C1 segment of cervical spinal cord (tissue), 14 donors: Measurements from ENCODE around the gene MRPL28.
"Not testable (repeated sequence)": the region's sequence is repeated elsewhere in the genome, so short reads cannot be mapped to it uniquely, and the experiment has no call there.

ENCODE experiments used
- DNase-seq, 14 donors: peaks; one replicate each; lab custom pipeline; 2025; lab: John Stamatoyannopoulos, UW

Gene MRPL28

DNA sequence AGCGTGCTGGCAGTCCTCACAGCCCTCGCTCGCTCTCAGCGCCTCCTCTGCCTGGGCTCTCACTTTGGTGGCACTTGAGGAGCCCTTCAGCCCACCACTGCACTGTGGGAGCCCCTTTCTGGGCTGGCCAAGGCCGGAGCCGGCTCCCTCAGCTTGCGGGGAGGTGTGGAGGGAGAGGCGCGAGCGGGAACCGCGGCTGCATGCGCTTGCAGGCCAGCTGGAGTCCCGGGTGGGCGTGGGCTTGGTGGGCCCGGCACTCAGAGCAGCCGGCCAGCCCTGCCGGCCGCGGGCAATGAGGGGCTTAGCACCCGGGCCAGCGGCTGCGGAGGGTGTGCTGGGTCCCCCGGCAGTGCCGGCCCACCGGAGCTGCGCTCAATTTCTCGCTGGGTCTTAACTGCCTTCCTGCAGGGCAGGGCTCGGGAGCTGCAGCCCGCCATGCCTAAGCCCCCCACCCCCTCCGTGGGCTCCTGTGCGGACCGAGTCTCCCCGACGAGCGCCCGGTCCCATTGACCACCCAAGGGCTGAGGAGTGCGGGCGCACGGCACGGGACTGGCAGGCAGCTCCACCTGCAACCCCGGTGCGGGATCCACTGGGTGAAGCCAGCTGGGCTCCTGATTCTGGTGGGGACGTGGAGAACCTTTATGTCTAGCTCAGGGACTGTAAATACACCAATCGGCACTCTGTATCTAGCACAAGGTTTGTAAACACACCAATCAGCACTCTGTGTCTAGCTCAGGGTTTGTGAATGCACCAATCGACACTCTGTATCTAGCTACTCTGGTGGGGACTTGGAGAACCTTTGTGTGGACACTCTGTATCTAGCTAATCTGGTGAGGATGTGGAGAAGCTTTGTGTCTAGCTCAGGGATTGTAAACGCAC lies 29.0 kb downstream of the MRPL28 start:
- DNase-seq, result not testable (repeated sequence)

DNA sequence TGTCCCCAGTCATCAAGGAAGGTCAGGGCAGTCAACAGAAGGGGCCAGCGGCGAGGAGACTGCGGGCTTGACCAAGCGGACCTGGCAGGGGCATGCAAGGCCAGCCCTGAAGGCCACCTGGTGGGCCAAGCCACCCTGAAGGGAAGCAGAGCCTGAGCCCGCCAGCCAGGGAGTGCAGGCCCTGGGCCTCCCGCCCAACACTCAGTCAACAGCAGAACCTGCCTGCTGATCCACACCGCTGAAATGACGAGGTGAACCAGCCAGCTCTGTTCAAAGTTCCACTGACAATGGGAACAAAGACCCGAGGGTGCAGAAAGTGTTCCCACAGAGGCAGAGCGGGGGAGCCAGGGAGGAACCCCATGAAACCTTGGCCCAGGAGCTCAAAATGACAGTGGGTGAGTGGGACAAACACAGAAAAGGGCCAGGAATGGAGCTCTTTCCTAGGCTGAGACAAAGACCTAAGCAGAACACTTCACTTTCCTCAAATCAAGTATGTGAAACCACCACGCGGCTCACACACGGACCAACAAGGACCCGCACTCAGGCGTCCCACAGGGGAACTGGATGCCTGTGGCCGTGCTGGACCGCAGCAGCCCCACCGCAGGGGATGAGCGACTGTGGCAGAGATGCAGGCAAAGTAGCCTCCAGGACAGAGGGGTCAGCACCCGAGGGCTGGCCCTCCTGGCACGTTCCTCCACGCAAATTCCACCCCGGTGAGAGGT lies 29.8 kb downstream of the MRPL28 start:
- no peak for DNase-seq

DNA sequence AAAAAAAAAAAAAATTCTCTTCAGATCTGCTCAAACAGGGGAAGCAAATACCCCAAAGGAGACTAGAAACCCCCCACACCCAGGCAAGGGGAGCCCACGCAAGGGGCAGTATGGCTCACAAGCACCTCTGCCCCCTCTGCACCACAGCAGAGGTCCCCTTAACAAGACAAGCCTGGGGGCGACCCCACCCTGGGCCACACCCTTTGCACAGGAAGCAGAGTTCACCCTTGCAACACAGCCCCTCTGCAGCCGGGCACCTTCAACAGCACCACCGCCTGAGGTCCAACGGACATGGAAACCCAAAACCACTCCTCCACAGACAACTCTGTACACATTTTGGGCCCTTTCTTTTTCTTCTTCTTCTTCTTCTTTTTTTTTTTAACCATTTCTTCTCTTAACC lies 30.7 kb downstream of the MRPL28 start:
- no peak for DNase-seq

DNA sequence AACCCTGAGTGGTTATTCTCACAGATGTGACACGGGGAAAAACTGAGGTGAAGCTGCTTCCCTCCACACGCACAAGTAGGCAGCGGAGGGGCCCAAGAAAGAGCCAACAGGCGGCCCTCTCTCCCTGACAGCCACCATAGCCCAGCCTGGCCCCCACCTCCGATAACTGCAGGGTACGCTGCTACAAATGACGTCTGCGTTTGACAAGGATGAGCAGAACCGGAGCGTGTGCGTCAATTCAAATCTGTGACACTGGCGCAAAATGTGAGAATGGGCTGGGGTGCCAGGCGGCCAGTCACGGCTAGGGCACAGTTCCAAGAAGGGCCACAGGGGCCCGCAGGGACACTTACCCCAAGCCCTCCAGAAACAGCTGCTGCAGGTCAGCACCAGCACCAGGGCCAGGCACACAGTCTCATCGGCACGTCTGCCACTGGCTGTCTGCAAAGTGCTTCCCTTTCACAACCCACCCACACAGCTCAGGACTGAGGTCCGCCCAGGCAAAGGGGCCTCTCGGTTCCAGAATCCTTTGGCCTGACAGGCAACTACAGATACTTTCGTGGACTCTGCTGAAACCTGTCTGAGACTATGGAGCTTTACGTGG lies 32.3 kb downstream of the MRPL28 start:
- peak in 1 of 14 donors; percentile 71 for DNase-seq

DNA sequence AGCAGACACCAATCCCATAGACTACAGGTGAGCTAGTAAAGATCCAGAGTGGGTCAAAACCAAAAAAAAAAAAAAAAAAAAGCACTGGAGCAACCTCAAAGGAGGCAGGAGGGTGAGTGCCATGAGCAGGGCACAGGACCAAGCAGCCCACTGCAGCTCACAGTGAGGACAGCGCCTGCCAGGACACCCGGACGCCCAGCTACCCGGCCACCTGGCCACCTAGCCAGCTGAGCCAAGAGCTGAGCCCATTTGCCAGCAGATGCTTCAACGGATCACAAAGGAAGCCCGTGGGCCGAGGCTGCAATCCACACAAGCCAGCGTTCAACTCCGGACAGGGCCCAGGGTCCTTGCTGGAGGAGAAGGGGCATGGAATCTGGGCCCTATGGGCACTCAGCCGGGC lies 32.9 kb downstream of the MRPL28 start:
- peak in 2 of 14 donors; percentile 16 to 87 for DNase-seq

DNA sequence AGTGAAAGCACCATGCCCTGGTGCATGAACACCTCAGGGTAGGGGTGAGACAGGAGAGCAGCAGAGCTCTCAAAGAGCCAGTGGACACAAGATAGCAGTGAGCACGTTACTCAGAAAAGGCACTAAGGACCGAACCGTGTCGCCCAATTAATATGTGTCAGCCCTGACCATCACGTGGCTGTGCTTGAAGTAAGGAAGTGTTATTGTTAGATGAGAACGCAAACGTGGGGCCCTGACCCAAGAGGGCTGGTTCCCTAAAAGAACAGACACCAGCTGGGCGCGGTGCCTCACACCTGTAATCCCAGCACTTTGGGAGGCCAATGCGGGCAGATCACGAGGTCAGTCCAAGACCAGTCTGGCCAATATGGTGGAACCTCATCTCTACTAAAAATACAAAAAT lies 34.1 kb downstream of the MRPL28 start:
- DNase-seq, result no peak

DNA sequence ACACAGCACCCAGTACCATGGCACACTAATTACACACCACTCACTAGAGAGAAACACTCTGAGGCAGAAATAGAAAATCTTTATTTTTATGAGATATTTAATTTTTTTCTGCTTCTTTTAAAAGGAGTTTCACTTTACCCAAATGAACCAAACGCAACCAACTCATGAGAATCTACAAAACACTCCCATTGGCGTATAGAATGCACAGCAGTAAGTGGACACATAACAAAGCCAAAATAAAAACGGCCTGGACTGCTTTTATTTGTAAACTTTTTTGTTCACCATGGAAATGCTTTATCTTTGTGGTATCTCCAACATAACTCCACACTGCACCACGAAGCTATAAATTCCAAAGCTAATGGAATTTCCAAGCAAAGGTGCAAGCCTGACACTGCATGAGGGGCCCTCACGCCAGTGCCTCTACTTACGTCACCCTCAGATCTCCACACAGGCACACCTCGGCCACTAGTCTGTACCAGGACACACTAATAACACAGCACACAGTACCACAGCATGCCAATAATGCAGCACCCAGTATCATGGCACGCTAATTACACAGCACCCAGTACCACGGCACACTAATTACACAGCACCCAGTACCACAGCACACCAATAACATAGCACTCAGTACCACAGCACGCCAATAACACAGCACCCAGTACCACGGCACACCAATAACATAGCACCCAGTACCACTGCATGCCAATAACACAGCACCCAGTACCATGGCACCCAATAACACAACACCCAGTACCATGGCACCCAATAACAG lies 35.3 kb downstream of the MRPL28 start:
- not testable (repeated sequence) for DNase-seq

DNA sequence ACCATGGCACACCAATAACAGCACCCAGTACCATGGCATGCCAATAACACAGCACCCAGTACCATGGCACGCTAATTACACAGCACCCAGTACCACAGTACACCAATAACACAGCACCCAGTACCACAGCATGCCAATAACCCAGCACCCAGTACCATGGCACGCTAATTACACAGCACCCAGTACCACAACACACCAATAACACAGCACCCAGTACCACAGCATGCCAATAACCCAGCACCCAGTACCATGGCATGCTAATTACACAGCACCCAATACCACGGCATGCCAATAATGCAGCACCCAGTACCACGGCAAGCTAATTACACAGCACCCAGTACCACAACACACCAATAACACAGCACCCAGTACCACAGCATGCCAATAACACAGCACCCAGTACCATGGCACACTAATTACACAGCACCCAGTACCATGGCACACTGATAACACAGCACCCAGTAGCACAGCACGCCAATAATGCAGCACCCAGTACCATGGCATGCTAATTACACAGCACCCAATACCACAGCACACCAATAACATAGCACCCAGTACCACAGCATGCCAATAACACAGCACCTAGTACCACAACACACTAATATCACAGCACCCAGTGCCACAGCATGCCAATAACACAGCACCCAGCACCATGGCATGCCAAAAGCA lies 36.0 kb downstream of the MRPL28 start:
- DNase-seq, result not testable (repeated sequence)

DNA sequence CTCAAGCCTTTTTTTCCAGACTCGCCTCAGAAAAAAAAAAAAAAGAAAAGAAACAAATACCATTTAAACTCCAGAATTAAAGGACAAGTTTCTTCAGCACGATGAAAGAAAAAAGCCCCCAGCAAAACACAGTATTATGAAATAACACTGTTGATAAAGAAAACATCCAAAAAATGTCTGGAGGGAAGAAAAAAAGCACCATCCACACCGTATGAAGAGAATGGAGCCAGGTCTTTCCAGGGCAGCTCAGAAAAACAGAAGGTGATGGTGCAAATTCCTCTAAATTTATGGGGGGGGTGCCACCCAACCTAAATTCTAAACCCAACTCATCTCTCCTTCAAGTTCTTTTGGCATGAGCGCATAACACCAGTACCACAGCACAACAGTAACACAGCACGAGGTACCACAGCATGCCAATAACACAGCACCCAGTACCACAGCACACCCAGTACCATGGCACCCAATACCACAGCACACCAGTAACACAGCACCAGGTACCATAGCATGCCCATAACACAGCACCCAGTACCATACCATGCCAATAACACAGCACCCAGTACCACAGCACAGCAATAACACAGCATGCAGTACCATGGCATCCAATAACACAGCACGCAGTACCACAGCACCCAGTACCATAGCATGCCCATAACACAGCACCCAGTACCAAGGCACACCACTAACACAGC lies 36.8 kb downstream of the MRPL28 start:
- DNase-seq, result no peak

DNA sequence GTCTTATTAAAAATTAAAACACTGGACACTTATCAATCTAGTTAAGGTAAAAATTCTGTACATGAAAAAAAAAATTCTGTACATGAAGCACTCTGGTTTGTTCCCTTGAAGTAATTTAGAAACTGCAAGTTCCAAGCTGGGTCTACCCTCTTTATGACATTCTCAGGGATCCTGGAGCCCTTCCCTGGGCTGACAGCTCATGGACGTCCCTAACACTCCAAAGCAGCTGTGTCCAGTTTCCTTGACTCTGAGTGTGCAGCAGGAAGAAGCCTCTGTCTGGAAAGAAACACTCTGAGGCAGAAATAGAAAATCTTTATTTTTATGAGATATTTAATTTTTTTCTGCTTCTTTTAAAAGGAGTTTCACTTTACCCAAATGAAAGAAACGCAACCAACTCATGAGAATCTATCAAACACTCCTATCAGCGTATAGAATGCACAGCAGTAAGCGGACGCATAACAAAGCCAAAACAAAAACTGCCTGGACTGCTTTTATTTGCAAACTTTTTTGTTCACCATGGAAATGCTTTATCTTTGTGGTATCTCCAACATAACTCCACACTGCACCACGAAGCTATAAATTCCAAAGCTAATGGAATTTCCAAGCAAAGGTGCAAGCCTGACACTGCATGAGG lies 39.0 kb downstream of the MRPL28 start:
- DNase-seq, result not testable (repeated sequence)

DNA sequence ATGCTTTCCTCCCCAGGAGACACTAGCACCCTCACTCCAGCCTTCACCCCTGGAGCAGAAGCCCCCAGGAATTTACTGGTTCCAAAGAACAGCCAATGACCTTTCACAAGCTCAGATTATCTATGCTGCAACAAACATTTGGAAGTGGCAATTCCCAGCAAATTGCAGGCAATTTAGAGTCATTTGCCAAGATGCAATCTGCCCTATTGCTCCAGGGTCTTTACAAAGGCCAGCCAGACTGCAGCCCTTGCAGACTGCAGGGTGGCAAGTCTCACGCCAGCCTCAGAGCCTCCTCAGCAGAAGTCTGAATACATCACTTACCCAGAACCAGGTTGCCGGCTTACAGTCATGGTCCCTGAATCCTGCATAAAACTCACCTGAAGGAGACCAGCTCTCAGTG lies 39.6 kb downstream of the MRPL28 start:
- DNase-seq, result no peak

DNA sequence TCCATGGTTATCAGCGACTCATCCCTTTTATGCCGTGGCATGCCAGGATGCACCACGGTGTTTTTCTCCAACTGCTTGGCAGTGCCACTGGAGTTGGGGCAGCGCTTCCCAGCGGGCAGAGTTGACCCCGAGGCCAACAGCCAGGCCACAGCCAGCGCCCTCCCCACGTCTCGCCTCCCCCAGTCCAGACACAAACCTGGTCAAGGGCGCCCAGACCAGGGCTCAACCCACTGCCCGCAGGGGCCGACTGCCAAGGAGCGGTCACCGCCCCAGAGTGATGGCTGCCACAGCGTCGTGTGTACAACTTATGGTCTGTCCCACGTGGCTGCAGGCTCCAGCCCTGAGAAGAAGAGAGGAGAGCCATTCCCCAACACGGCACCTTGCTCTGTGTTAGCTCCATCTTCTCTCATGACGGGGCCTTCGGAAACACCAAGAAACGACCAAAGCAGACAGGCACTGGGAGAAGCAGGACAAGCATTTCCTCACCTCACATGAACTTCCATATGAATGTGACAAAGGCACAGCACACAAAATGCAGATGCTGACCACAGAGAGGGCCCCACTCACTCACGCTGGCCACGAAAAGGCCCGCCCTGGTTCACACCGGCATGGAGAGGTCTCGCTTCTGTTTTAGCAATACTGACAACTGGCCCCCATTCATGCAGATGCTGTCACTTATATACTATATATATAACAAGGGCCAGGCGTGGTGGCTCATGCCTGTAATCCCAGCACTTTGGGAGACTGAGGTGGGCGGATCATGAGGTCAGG lies 44.8 kb downstream of the MRPL28 start:
- no peak for DNase-seq

DNA sequence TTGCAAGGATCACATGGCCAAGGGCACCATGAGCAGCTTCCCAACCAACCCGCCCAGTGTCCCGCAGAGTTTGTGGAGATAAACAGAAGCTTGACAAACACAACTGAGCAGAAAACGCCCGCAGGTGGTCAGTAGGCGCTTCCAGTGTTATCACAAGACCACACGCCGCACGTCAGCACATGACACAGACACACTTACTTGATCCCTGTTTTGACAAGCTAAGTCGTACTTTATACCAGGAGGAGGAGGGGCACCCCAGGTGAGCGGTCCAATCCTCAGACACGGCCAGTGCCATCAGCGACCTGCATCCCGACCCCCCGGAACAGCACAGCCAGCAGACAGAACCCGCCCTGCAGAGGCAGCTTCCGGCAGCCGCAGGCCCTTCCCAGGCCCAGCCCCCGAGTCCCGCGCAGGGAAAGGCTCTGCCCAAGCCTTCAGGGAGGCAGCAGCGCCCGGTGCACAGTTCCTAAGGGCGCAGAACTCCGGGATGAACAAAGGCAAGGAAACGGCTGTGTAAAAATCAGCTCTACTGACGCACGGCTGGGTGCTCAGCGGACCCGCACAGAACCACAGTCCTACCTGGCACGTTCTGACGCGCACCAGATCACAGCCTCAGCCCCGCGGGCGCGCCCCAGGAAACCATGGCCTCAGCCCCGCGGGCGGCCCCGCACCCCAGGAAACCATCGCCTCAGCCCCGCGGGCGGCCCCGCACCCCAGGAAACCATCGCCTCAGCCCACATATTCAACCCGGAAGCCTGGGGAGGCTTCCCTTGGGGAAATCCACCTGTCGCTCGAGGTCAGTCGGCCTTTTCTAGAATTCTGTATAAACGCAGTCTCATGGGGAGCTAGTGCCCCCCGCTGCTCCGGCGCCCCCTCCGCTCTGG lies 45.6 kb downstream of the MRPL28 start:
- DNase-seq, result no peak

DNA sequence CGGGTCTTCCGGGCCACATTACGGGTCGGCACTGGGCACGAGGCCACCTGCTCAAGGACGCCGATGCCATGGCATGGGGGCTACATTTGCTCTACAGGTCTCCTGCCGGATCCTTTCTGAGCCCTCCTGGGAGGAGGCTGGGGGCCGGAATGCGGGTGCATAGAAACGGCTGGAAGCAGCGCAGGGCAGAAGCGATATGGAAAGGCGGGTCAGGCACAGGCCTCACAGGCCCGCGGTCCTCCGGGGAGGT lies 46.2 kb downstream of the MRPL28 start:
- no peak for DNase-seq

DNA sequence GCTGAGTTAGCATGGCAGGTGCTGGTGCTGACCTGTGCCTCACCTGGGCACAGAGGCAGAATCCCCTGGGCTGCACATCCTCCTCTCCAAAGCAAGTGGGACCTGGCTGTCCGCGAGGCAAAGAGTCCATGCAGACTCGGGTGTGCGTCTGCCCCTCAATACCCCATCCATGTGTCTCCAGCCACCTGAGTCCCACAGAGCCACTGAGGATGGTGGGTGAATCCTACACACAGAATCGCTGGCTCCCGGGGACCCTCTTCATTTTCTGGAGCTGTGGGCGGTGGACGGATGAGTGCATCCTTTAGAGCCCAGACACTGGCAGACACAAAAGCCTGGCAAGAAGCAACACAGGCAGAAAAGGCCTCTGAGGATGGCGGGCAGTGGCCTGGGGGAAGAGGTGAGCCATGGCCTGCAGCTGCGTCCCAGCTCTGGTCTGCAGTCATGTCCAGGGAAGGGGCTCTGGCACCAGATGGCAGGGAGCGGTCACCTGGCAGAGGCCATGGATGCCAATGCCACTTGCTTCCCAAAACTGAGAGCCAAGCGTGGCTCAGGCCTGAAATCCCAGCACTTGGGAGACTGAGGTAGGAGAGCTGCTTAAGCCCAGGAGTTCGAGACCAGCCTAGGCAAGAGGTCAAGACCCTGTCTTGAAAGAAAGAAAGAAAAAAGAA lies 47.7 kb downstream of the MRPL28 start:
- no peak for DNase-seq

DNA sequence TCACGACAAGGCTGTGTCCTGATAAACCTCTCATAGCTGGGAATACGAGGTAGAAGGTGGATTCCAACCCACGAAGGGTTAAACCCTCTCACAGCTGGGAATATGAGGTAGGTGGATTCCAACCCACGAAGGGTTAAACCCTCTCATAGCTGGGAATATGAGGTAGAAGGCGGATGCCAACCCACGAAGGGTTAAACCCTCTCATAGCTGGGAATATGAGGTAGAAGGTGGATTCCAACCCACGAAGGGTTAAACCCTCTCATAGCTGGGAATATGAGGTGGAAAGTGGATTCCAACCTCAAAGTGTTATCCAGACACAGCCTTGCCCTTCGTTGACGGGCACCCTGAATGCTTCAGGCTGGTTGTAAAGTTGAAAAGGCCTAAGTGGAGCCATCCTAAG lies 48.8 kb downstream of the MRPL28 start:
- DNase-seq, result no peak

DNA sequence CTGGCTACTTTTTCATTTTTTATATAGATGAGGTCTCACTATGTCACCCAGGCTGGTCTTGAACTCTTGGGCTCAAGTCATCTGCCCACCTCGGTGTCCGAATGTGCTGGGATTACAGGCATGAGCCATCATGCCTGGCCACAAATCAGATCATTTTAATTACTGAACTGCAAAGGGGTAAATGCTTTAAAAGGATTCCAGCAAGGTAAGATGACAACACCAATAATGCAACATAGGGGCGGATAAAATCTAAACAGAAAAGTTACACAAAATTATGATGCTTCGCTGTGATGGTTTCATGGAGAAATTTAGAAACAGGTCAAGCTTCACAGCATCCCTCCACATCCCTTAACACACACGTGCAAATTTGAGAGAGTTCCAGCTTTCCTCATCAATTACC lies 50.1 kb downstream of the MRPL28 start:
- no peak for DNase-seq

DNA sequence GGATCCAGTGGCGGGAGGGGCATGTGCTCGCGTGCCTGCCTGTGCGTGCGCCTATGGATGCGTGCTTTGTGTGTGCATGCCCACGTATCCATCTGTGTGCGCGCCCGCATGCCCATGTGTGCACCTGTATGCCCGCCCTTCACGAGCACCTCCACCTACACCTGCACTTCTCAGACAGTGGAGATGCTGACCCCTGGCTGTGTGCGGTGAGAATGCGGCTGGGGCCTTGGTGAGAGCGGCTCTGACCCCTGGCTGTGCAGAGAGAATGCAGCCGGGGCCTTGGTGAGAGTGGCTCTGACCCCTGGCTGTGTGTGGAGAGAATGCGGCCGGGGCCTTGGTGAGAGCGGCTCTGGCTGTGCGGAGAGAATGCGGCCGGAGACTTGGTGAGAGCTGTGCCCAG lies 51.7 kb downstream of the MRPL28 start:
- DNase-seq, result no peak
